ENCODE measurements around the gene EIF1AX.

- TF ChIP-seq CTCF (IDR thresholded peaks at IDR 0.05; ENCODE audit: low read depth, low read length) (no peak), POLR2A (IDR thresholded peaks at IDR 0.05; ENCODE audit: extremely low read depth, insufficient read length) (no peak), MYC (IDR thresholded peaks at IDR 0.05; ENCODE audit: low read depth, low read length) (no peak), MAX (IDR thresholded peaks at IDR 0.05; ENCODE audit: low read depth, low read length) (no peak)
Observed at GRCh38 chrX:20177093-20177492, 35.5 kb upstream of the EIF1AX start.
